ENCODE measurements around the gene ZNF331.

DNA sequence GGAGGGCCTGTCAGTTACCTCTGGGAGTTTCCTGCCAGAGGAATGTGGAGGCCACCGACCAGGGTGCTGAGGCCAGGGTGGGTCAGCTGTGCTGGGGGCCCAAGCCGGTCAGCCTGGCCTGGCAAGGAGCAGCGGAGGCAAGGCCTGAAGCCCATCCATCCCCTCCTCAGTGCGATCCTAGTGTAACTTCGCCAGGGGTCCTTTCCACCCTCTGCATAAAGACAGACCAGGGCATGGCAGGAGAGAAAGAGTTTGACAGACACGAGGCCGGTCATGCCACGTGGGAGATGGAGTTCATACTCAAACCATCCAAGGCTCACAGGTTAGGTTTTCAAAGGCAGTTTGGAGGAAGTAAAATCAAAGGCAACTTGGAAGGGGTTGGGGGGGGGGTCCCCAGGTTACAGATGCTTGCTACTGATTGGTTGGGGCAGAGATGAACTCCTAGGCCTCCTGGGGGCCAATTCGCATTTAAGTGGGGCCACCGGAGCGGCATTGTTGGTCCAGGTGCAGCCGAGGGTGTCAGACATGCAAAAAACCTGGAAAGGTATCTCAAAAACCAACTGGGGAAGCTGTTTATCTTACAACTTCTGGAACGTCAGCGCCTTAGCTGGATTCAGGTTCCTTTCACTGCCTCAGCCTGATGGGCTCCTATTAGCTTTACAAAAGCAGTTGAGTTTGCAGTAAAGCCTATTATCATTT lies 57.0 kb downstream of the ZNF331 start:
- no peak for TF ChIP-seq ZNF274 (IDR thresholded peaks at IDR 0.05; ENCODE audit: low read depth, low read length)
- no peak for TF ChIP-seq YY1 (IDR thresholded peaks at IDR 0.05; ENCODE audit: insufficient read depth, insufficient read length)
- TF ChIP-seq SUZ12 (IDR thresholded peaks at IDR 0.05; ENCODE audit: extremely low read depth, insufficient read depth, insufficient read length): no peak

All from NT2/D1 (cell line).